Breast epithelium (tissue), 4 donors: Measurements from ENCODE around the gene ALDH1L1. TPM values are rescaled to one million over a fixed set of nuclear protein-coding genes. Genes with fewer than 3 reads are reported as not detected.

Source experiments
- DNase-seq, 2 donors: peaks; one replicate each; pipeline ENCODE4 v3.0.0-alpha.2; 2019; ENCODE audit warnings: low spot score in 2 of 2
- H3K27ac ChIP-seq, 2 donors: fragments of 200-600 bp; sonication (generic) in 1 of 2; one replicate each; pipeline ENCODE4 v1.5.1; 2016 to 2019; ENCODE audit warnings: mild to moderate bottlenecking in 1 of 2
- H3K27me3 ChIP-seq, 2 donors: fragments of 200-600 bp; sonication (generic) in 1 of 2; one replicate each; pipeline versions ENCODE4 v1.5.1 to v1.6.0; 2017 to 2019; ENCODE audit warnings: control low read depth in 1 of 2, mild to moderate bottlenecking in 1 of 2
- H3K36me3 ChIP-seq: fragments of 200-600 bp; one replicate; pipeline ENCODE4 v1.5.1; 2019
- H3K4me1 ChIP-seq, 2 donors: fragments of 200-600 bp; sonication (generic); one replicate each; pipeline ENCODE4 v1.5.1; 2016 to 2019; ENCODE audit warnings: control low read depth in 1 of 2
- H3K4me3 ChIP-seq, 3 donors: fragments of 200-600 bp; sonication (generic); 1 replicate in 2 of 3; 2 replicates in 1 of 3; pipeline ENCODE4 v1.5.1; 2016 to 2019; ENCODE audit warnings: mild to moderate bottlenecking in 3 of 3, moderate library complexity in 2 of 3
- H3K9me3 ChIP-seq, 2 donors: fragments of 200-600 bp; sonication (generic) in 1 of 2; one replicate each; pipeline ENCODE4 v1.5.1; 2016 to 2019; ENCODE audit warnings: control low read depth in 1 of 2
- POLR2A ChIP-seq: fragments of 450-650 bp; IDR thresholded peaks from one replicate; pipeline ENCODE4 v1.6.1; 2016; ENCODE audit warnings: antibody characterized with exemption, mild to moderate bottlenecking, moderate library complexity
- POLR2AphosphoS5 ChIP-seq, 3 donors: sonication (generic); formaldehyde crosslinking; IDR thresholded peaks; one replicate each; pipeline ENCODE4 v1.6.1; 2017; ENCODE audit warnings: antibody characterized with exemption in 3 of 3
- intact Hi-C: fragments of 100-400 bp; cut with DNase I; formaldehyde crosslinking; loops from one replicate; pipeline ENCODE4 v1.15.1; 2023; ENCODE audit warnings: low total_unique reads
- total RNA-seq, 3 donors: library from RNA; depleted of rRNA; stranded (reverse); fragments of >200 nt; gene quantifications; one replicate each; pipeline ENCODE4 v1.1.0, GENCODE V29; 2016
- TF ChIP-seq, protein P1 (sequence below), 3 donors: fragments of 450-650 bp; IDR thresholded peaks; one replicate each; pipeline ENCODE4 v1.5.1; 2016 to 2017; ENCODE audit warnings: antibody characterized with exemption in 3 of 3, mild to moderate bottlenecking in 3 of 3, moderate library complexity in 3 of 3

ALDH1L1 gene
- total RNA-seq, 3 donors from 2014 or later, result 10.8 to 88.3 (median 29.0) TPM

DNA sequence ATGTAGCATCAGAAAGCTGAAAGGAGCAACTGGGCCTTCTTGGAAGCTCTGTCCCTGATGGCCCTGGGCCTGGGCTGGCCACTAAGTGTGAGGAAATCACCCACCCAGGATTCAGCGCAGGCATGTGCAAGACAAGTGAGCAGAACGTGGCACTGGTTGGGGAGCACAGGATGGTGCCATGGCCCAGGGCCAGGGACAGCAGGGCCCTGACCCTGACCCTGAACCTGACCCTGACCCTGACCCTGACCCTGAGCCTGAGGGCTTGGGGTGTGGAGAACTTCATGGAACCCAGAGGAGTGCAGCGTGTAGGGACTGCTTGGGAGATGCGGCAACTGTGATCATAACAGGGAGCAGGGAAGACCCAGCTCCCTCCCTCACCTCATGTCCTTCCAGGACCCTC, 5.9 kb upstream of the ALDH1L1 start:
- no peak for TF ChIP-seq POLR2AphosphoS5 (IDR thresholded peaks at IDR 0.05)
- TF ChIP-seq POLR2A, result no peak
- TF ChIP-seq, protein P1, sequence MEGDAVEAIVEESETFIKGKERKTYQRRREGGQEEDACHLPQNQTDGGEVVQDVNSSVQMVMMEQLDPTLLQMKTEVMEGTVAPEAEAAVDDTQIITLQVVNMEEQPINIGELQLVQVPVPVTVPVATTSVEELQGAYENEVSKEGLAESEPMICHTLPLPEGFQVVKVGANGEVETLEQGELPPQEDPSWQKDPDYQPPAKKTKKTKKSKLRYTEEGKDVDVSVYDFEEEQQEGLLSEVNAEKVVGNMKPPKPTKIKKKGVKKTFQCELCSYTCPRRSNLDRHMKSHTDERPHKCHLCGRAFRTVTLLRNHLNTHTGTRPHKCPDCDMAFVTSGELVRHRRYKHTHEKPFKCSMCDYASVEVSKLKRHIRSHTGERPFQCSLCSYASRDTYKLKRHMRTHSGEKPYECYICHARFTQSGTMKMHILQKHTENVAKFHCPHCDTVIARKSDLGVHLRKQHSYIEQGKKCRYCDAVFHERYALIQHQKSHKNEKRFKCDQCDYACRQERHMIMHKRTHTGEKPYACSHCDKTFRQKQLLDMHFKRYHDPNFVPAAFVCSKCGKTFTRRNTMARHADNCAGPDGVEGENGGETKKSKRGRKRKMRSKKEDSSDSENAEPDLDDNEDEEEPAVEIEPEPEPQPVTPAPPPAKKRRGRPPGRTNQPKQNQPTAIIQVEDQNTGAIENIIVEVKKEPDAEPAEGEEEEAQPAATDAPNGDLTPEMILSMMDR (IDR thresholded peaks at IDR 0.05), result no peak
- intact Hi-C loops, result no loop called here
- Histone ChIP-seq H3K9me3 (no peaks in the 10 kb centered on the region), H3K4me3 (no peak overlapping the region), H3K36me3 (no peaks in the 10 kb centered on the region), H3K27me3 (no peaks in the 10 kb centered on the region), H3K27ac (no peak overlapping the region), H3K4me1 (no peaks in the 10 kb centered on the region)
- DNase-seq, result no peak

DNA sequence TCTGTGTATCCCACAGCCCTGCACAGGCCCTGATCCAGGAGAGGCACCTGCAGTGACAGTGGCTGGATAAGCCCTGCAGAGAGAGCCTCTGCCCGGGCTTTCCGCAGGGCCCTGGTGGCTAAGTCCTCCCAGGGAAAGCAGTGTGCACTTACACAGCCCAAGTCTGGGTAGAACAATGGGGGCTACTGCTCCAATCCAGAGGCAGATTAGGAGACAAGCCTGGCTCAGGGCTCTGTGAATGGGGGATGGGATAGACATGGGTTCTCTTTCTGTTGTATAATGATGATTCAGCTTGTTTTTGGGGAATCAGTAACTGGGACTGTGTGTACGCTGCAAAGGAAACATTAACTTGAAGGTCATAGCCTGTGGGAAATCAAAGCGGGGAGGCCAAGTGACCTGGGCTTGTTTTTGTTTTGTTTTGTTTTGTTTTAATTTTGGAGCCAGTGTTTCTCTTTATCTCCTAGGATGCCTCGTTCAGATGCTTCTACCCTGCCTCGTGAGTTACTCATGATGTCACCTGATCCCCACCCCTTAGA, 4.1 kb upstream of the ALDH1L1 start:
- Histone ChIP-seq H3K4me3 (no peak overlapping the region), H3K27ac (no peak overlapping the region), H3K36me3 (no peaks in the 10 kb centered on the region), H3K27me3 (no peaks in the 10 kb centered on the region), H3K9me3 (no peaks in the 10 kb centered on the region), H3K4me1 (no peaks in the 10 kb centered on the region)
- TF ChIP-seq, protein P1 (IDR thresholded peaks at IDR 0.05), result no peak
- TF ChIP-seq POLR2A (no peak), POLR2AphosphoS5 (IDR thresholded peaks at IDR 0.05) (no peak)
- intact Hi-C loops, result loop anchor here (5.0 kb wide), 1 partner anchor 463 kb away; no protein-coding TSS in a partner anchor
- no peak for DNase-seq

DNA sequence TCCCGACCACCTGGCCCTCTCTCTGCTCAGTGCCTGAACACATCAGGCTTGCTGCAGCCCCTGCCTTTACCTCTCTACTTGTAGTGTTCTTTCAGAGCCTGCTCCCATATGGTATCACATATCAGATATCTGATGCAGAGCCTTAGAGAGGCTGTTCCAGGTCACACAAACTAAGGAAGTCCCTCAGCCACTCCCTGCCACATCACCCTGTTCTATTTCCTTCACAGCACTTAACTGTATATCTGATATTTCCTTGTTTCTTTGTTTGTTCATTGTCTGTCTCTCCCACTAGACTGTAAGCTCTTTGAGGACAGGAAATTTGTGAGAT, 976 bp upstream of the ALDH1L1 start:
- Histone ChIP-seq H3K4me3 (peak overlapping the region; percentile 37 to 72 (median 57)), H3K27me3 (no peaks in the 10 kb centered on the region), H3K27ac (peak overlapping the region; percentile 59 to 74), H3K4me1 (no peaks in the 10 kb centered on the region), H3K36me3 (no peaks in the 10 kb centered on the region), H3K9me3 (no peaks in the 10 kb centered on the region)
- TF ChIP-seq, protein P1 (IDR thresholded peaks at IDR 0.05), result no peak
- TF ChIP-seq POLR2A (no peak), POLR2AphosphoS5 (IDR thresholded peaks at IDR 0.05) (no peak)
- intact Hi-C loops, result loop anchor here (5.0 kb wide), 1 partner anchor 466 kb away; no protein-coding TSS in a partner anchor
- DNase-seq, result no peak

DNA sequence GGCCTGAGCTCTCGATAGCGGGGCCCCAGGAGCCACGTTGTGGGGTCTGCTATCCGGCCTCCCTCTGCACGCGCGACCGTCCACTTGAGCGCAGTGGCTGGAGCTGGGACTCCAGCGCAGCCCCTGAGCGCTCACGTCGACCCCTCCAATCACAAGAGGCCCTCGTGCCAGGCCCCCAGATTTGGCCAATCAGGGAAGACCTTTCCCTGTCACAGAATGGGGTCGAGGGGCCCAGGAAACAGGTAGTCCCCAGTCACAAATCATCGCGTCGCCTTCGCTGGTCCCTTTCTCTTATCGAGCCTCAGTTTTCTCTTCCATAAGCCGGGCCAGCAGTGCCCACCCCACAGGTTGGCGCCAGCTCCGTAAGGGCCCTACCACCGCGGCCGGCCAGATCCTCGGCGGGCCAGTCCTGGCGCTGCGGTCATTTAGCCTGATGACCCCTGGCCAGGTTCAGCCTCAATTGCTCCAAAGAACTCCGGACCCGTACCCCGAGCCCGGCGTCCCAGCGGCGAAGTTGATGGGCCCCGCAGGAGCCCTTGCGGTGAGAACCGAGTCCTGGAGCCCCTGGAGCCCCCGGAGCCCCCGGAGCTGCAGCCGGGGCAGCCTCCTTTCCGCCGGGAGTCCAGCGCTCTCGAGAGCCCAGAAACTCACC, 435 bp downstream of the ALDH1L1 start:
- H3K27me3 ChIP-seq, result no peaks in the 10 kb centered on the region
- peak overlapping the region; percentile 59 to 74 for H3K27ac ChIP-seq
- no peak for TF ChIP-seq POLR2A
- TF ChIP-seq, protein P1 (IDR thresholded peaks at IDR 0.05), result no peak
- no peak for TF ChIP-seq POLR2AphosphoS5 (IDR thresholded peaks at IDR 0.05)
- H3K36me3 ChIP-seq, result no peaks in the 10 kb centered on the region
- peak in 1 of 2 donors; percentile 38 for DNase-seq
- intact Hi-C loops, result loop anchor here (5.0 kb wide), 1 partner anchor 467 kb away; no protein-coding TSS in a partner anchor
- H3K9me3 ChIP-seq, result no peaks in the 10 kb centered on the region
- H3K4me3 ChIP-seq, result peak overlapping the region; percentile 37 to 72 (median 57)
- H3K4me1 ChIP-seq, result no peaks in the 10 kb centered on the region

DNA sequence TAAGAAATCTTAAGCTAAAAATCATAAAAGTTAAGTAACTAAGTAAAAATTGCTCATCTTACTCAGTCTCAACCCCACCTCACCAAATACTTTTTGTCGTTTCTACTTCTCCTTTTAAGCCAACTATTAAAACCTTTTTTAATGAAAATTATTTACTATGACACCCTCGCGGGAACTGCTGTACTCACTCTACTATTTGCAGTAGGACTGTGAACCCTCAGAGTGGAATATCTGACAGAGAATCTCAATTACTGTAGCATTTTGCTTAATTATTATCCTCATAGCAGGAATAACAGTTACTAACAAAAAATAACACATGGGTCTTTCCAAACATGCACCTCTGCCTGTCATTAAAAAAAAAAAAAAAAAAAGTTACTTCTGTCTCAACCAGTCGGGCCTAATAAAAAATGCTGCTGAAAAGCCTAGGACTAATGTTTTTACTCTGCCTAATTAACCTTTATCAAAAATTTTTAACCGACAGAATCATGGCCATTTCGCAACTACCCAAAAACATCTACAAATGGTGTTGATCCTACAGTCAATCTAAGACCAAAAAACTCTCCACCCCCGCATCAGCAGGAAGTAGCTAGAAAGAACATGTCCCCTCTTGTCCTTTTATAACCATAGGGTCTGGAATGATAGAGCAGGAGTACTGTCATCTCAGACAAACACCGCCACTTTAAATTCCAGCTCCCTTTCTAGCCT, 10.2 kb downstream of the ALDH1L1 start:
- H3K27me3 ChIP-seq, result no peaks in the 10 kb centered on the region
- intact Hi-C loops, result no loop called here
- TF ChIP-seq POLR2A, result no peak
- no peaks in the 10 kb centered on the region for H3K9me3 ChIP-seq
- H3K4me3 ChIP-seq, result no peak overlapping the region
- H3K27ac ChIP-seq, result no peak overlapping the region
- peak in 1 of 2 donors; percentile 28 for DNase-seq
- no peaks in the 10 kb centered on the region for H3K36me3 ChIP-seq
- H3K4me1 ChIP-seq, result no peaks in the 10 kb centered on the region
